Large intestine (tissue), 3 donors: ENCODE results near the gene PTBP2. TPM values are rescaled to one million over a fixed set of nuclear protein-coding genes. Genes with fewer than 3 reads are reported as not detected.

Experiments
- DNase-seq, 2 donors: peaks; one replicate each; pipeline versions ENCODE4 v3.0.0 to v3.0.0-alpha.2; 2013
- H3K27ac ChIP-seq: one replicate; pipeline ENCODE4 v1.5.1; 2013; ENCODE audit warnings: low read length
- H3K27me3 ChIP-seq: 2 replicates; pipeline ENCODE4 v1.6.1; 2013; ENCODE audit warnings: low read length; ENCODE audit not compliant: control insufficient read depth, insufficient read depth
- H3K36me3 ChIP-seq: 2 replicates; pipeline ENCODE4 v1.6.1; 2013; ENCODE audit warnings: low read length; ENCODE audit not compliant: control insufficient read depth, insufficient read depth
- H3K4me1 ChIP-seq: one replicate; pipeline ENCODE4 v1.6.1; 2013; ENCODE audit warnings: low read length; ENCODE audit not compliant: control insufficient read depth, insufficient read depth
- H3K4me3 ChIP-seq: one replicate; pipeline ENCODE4 v1.5.1; 2013; ENCODE audit warnings: low read length
- H3K9me3 ChIP-seq: one replicate; pipeline ENCODE4 v1.6.1; 2013; ENCODE audit warnings: mild to moderate bottlenecking, low read depth, low read length, moderate library complexity; ENCODE audit not compliant: control insufficient read depth
- WGBS: methylation state at CpG from one replicate; pipeline ENCODE4 v1.1.5; 2013; ENCODE audit warnings: low lambda C conversion rate; ENCODE audit not compliant: insufficient coverage; 5-methylcytosine and 5-hydroxymethylcytosine counted together
- polyA plus RNA-seq: library from polyadenylated mRNA; unstranded; fragments of 120-200 nt; gene quantifications from one replicate; pipeline ENCODE4 v1.2.1, GENCODE V29; 2013

Gene PTBP2
- polyA plus RNA-seq, 1 donor: 35.3 TPM

DNA sequence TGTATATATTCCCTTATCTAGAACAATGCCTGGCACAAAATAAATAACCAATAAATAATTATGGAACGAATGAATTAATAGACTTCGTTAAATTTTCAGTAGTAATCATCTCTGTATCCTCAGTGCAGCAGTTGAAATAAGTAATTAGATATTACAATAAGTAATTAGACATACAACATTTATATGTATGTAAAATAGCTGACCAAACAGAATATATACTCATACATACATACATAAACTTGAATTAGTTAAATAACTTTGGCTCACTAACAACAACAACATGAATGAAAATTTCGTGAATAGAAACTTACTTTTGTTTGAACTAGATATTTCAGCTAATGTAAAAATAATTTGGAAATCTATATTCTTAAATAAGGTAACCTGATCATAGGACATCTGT, 14.6 kb upstream of the PTBP2 start:
- 75% methylated on average over 1 of the region's 3 CpGs for WGBS
- no peaks in the 10 kb centered on the region for H3K4me1 ChIP-seq
- no peak for DNase-seq
- no peaks in the 10 kb centered on the region for H3K27me3 ChIP-seq
- no peak overlapping the region for H3K27ac ChIP-seq
- no peak overlapping the region for H3K4me3 ChIP-seq
- no peaks in the 10 kb centered on the region for H3K36me3 ChIP-seq
- no peaks in the 10 kb centered on the region for H3K9me3 ChIP-seq

DNA sequence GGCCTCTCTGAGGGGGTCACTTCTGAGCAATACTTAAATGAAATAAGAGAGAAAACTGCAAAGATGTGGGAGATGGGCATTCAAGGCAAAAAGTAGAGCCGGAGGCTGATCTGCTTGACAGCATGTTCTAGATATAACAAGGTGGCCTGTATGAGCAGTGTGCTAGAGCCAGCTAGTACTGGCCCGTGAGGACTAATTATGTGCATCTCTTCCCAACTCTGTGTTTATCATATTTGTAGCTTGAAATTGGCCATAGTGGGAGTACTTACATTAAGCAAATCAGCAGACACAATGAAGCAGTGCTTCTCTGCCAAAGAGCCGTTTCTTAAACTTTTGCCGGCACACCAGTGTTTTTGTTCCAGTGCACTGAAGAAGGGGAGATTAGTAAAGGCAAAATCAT, 13.1 kb upstream of the PTBP2 start:
- Histone ChIP-seq H3K27me3 (no peaks in the 10 kb centered on the region), H3K4me1 (no peaks in the 10 kb centered on the region), H3K27ac (no peak overlapping the region), H3K9me3 (no peaks in the 10 kb centered on the region), H3K36me3 (no peaks in the 10 kb centered on the region), H3K4me3 (no peak overlapping the region)
- WGBS: no CpG with 5 or more reads among the region's 4 CpGs
- DNase-seq: no peak

DNA sequence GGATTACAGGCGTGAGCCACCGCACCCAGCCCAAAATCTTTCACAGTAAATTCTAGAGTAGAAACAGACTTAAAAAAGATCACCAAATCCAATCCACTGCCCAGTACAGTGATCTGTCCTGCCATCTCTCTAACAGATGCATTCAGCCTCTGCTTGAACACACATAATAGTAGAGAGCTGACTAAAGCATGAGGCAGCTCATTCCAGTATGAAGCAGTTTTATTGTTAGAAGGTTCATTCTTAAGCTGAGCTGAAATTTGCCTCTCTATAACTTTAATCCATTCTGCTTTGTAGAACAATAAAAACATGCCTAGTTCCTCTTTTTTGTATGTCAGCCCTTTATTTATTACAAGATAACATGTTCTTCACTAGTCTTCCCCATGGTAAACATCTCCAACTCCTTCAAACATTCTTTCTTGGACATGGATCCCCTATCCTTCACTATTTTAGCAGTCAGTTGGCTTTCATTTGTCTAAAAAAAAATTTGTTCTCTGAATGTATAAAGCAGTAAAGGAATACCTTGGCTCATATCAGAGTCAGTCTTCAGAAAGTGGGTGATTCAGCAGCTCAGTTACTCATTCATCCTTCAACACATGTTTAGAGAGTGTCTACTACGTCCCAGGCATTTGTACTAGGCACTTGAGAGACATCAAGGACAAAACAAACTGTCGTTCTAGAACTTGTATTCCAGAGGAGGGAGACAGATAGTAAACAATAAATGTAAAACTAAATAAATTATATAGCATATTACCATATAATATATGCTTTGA, 10.7 kb upstream of the PTBP2 start:
- Histone ChIP-seq H3K4me3 (no peak overlapping the region), H3K27me3 (no peaks in the 10 kb centered on the region), H3K36me3 (no peaks in the 10 kb centered on the region), H3K27ac (no peak overlapping the region), H3K9me3 (no peaks in the 10 kb centered on the region), H3K4me1 (no peaks in the 10 kb centered on the region)
- no peak for DNase-seq
- no CpG with 5 or more reads among the region's 4 CpGs for WGBS

DNA sequence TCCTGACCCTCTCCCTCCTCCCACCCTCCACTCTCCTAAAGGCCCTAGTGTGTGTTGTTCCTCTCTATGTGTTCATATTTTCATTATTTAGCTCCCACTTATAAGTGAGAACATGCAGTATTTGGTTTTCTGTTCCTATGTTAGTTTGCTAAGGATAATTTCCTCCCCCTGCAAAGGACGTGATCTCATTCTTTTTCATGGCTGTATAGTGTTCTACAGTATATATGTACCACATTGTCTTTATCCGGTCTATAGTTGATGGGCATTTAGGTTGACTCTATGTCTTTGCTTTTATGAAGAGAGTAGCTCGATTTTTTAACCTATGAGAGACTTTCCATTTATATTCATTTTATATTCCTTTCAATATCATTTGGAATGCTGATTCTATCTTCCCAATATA, 7.9 kb upstream of the PTBP2 start:
- H3K4me3 ChIP-seq: no peak overlapping the region
- WGBS: 100% methylated on average over 3 of the region's 3 CpGs
- H3K4me1 ChIP-seq: no peaks in the 10 kb centered on the region
- H3K36me3 ChIP-seq: no peaks in the 10 kb centered on the region
- DNase-seq: no peak
- no peaks in the 10 kb centered on the region for H3K27me3 ChIP-seq
- no peak overlapping the region for H3K27ac ChIP-seq
- no peaks in the 10 kb centered on the region for H3K9me3 ChIP-seq

DNA sequence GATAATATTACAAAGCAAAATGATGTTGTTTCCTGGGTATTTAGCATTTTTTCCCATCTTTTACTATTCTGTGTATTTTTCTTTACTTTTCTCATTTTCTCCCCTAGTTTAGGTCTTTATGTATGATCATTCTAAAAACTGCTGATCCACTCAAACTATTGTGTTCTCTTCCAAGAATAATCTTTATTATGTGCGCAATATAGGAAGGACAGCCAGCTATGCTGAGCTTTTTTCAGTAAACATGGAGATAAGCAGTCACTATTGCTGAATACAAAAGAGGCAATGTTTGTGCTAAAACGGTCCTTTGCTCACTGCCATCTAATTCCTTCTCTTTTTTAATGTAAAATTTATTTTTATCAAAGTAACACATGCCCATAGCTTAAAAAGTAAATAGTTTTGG, 6.7 kb upstream of the PTBP2 start:
- Histone ChIP-seq H3K27me3 (no peaks in the 10 kb centered on the region), H3K4me1 (no peaks in the 10 kb centered on the region), H3K27ac (no peak overlapping the region), H3K36me3 (no peaks in the 10 kb centered on the region), H3K4me3 (no peak overlapping the region), H3K9me3 (no peaks in the 10 kb centered on the region)
- WGBS: no CpG with 5 or more reads among the region's 2 CpGs
- DNase-seq: no peak

DNA sequence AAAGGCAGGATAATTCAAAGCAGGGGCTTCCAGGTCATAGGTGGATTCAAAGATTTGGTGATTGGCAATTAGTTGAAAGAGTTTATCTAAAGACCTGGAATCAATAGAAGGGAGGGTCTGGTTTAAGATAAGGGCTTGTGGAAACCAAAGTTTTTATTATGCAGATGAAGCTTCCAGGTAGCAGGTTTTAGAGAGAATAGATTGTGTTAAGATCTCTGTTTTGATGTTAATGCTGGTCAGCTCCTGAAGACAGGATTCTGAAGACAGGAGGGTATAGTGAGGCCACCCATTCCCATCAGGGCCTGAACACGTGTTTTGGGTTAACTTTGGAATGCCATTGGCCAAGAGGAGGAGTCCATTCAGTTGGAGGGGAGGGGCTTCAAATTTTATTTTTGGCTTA, 6.1 kb upstream of the PTBP2 start:
- Histone ChIP-seq H3K27me3 (no peaks in the 10 kb centered on the region), H3K36me3 (no peaks in the 10 kb centered on the region), H3K4me3 (no peak overlapping the region), H3K9me3 (no peaks in the 10 kb centered on the region), H3K4me1 (no peaks in the 10 kb centered on the region), H3K27ac (no peak overlapping the region)
- WGBS: no CpG with 5 or more reads among the region's 1 CpG
- DNase-seq: no peak

DNA sequence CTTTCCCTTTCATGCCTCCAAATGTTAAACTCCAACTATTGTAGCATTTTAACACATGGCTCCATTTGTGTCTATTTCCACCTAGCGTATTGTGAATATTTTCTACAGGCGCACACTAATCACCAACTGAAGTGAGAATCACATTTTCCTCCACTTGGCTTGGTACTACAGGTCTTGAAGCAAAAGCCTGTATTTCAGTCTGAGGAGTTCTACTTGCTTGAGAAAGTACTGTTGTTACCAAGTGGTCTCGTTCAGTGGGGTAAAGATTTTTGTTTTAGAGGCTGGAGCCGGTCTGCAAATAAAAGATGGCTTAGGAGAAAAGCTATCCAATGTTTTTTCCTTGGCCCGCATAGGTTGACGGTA, 550 bp upstream of the PTBP2 start:
- Histone ChIP-seq H3K4me1 (no peaks in the 10 kb centered on the region), H3K9me3 (no peaks in the 10 kb centered on the region), H3K4me3 (peak overlapping the region; percentile 99), H3K36me3 (peaks cover 2% of the 10 kb centered on the region), H3K27ac (peak overlapping the region; percentile 61), H3K27me3 (no peaks in the 10 kb centered on the region)
- no peak for DNase-seq
- WGBS: no CpG with 5 or more reads among the region's 6 CpGs

DNA sequence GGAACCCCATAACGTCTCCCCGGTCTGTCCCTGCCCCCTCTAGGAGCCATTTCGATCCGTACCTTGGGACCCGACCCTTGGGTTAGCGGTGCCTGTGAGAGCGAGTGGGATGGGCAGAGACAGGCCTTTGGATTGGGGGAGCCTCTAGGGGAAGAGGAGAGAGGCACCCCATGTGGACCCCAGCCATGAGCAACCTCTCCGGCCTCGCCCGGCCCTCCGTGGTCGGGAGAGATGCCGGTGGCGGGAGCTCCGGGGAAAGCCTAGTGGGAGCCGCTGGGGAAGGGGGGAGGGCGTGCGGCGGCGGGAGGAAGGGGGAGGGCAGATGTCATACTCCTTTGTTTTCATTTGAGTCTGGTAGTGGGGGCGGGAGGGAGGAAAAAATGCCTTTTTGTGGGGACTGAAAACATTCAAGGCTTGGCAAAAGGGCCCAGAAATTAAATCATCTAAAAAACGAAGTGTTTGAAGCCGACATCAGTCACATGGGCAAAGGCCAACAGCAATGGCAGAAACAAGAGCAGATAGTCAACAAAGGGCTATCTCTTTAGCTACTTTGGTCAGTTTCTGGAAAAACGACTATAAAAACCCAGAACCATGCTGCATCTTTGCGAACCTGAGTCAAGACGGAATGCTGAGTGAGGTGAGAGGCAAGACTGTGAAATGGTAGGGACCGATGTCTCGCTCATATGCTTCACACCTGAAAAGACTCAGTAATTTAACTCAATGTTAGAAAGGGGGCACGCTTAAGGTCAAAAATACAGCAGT, 758 bp downstream of the PTBP2 start:
- DNase-seq: peak; percentile 42 to 86
- H3K4me3 ChIP-seq: peak overlapping the region; percentile 99
- H3K27me3 ChIP-seq: no peaks in the 10 kb centered on the region
- peak overlapping the region; percentile 97 for H3K27ac ChIP-seq
- no peaks in the 10 kb centered on the region for H3K4me1 ChIP-seq
- no peaks in the 10 kb centered on the region for H3K9me3 ChIP-seq
- H3K36me3 ChIP-seq: peaks cover 2% of the 10 kb centered on the region
- no CpG with 5 or more reads among the region's 29 CpGs for WGBS

DNA sequence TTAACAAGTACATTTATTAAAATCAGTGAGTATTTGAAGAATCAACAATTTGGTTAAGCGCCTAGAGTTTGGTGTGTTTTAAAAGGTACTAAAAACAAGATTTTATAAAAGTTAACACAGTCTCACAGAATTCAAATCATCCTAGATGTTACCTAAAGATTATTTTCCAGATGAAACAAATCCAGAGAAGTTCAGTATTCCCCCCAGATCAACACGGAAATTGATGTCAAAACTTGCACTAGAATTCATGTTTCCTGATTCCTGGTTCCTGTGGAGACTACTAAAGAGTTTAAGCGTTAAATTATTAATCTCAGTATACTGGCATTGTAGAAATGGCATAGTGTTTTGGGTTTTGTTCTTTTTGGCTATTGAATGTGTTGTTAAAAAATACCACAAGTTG, 1.4 kb downstream of the PTBP2 start:
- Histone ChIP-seq H3K27ac (peak overlapping the region; percentile 97), H3K4me1 (no peaks in the 10 kb centered on the region), H3K4me3 (peak overlapping the region; percentile 99), H3K27me3 (no peaks in the 10 kb centered on the region), H3K9me3 (no peaks in the 10 kb centered on the region), H3K36me3 (peaks cover 2% of the 10 kb centered on the region)
- 20% methylated on average over 1 of the region's 3 CpGs for WGBS
- DNase-seq: peak in 1 of 2 donors; percentile 12

DNA sequence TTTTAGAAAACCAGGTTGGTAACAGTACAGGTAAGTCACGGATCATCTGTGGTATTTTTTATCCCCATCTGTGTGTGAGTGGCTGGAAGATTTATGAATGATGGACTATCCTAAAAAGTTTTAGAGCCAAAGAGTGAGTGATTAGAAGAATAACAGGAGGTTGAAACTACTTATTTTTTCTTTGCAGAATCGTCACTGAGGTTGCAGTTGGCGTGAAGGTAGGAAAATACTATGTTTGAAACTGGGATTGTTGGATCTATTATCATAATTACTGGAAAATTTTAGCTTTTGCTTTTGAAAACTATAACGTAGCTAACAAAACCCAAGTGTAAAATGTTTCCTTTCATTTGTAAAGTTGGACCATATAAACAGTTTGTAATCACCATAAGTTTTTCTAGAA, 1.8 kb downstream of the PTBP2 start:
- H3K4me1 ChIP-seq: no peaks in the 10 kb centered on the region
- no peak overlapping the region for H3K27ac ChIP-seq
- no peaks in the 10 kb centered on the region for H3K9me3 ChIP-seq
- WGBS: 28% methylated on average over 2 of the region's 4 CpGs
- no peaks in the 10 kb centered on the region for H3K27me3 ChIP-seq
- DNase-seq: peak in 1 of 2 donors; percentile 13
- peak overlapping the region; percentile 99 for H3K4me3 ChIP-seq
- peaks cover 2% of the 10 kb centered on the region for H3K36me3 ChIP-seq
